GM13976 (cell line): ENCODE measurements around the gene CSF1.

Source experiments
- DNase-seq: peaks from one replicate; pipeline ENCODE4 v3.0.0; 2012; ENCODE audit warnings: low spot score
- in situ Hi-C: fragments of 300-500 bp; cut with MboI; formaldehyde crosslinking; loops from one replicate; pipeline ENCODE4 v1.12.0; 2022; ENCODE audit warnings: low sequenced_read_pairs, mixed read lengths, inconsistent platforms; ENCODE audit not compliant: unreplicated experiment
- TF ChIP-seq, protein P1 (sequence below): IDR thresholded peaks from 2 replicates; pipeline ENCODE4 v1.5.1; 2012; ENCODE audit warnings: borderline replicate concordance, mild to moderate bottlenecking; ENCODE audit not compliant: insufficient read depth; ENCODE audit errors: extremely low read depth, missing control alignments, control extremely low read depth

The CSF1 gene

DNA sequence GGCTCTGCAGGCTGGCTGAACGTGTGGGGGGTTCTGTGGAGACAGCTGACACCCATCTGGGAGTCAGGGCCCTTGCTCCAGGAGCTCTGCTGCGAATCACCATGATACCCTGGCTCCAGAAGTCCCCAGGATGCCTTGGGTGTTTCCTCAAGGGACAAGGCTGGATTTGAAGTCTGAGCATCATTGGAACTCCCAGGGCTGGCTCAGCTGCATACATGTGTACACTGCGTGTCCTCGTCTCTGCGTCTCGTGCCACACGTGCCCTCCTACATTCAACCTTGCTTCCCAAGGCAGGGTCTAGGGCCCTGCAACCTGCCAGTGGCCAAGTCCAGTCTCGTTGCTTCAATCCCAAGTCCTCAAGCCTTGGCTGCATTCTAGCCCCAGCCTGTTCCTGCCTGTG is 11.7 kb downstream of the CSF1 start:
- in situ Hi-C loops = no loop called here
- TF ChIP-seq, protein P1, sequence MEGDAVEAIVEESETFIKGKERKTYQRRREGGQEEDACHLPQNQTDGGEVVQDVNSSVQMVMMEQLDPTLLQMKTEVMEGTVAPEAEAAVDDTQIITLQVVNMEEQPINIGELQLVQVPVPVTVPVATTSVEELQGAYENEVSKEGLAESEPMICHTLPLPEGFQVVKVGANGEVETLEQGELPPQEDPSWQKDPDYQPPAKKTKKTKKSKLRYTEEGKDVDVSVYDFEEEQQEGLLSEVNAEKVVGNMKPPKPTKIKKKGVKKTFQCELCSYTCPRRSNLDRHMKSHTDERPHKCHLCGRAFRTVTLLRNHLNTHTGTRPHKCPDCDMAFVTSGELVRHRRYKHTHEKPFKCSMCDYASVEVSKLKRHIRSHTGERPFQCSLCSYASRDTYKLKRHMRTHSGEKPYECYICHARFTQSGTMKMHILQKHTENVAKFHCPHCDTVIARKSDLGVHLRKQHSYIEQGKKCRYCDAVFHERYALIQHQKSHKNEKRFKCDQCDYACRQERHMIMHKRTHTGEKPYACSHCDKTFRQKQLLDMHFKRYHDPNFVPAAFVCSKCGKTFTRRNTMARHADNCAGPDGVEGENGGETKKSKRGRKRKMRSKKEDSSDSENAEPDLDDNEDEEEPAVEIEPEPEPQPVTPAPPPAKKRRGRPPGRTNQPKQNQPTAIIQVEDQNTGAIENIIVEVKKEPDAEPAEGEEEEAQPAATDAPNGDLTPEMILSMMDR = no peak
- no peak for DNase-seq

DNA sequence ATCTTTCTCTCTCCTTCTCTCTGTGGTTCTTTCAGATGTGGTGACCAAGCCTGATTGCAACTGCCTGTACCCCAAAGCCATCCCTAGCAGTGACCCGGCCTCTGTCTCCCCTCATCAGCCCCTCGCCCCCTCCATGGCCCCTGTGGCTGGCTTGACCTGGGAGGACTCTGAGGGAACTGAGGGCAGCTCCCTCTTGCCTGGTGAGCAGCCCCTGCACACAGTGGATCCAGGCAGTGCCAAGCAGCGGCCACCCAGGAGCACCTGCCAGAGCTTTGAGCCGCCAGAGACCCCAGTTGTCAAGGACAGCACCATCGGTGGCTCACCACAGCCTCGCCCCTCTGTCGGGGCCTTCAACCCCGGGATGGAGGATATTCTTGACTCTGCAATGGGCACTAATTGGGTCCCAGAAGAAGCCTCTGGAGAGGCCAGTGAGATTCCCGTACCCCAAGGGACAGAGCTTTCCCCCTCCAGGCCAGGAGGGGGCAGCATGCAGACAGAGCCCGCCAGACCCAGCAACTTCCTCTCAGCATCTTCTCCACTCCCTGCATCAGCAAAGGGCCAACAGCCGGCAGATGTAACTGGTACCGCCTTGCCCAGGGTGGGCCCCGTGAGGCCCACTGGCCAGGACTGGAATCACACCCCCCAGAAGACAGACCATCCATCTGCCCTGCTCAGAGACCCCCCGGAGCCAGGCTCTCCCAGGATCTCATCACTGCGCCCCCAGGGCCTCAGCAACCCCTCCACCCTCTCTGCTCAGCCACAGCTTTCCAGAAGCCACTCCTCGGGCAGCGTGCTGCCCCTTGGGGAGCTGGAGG is 12.7 kb downstream of the CSF1 start:
- in situ Hi-C loops = no loop called here
- peak; percentile 59 for DNase-seq
- TF ChIP-seq, protein P1 = peak; percentile 35

DNA sequence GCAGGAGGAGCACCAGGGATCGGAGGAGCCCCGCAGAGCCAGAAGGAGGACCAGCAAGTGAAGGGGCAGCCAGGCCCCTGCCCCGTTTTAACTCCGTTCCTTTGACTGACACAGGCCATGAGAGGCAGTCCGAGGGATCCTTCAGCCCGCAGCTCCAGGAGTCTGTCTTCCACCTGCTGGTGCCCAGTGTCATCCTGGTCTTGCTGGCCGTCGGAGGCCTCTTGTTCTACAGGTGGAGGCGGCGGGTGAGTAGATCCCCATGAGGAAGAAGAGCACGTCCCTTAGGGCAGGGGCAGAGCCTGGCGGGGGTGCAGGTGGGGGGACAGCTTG is 13.3 kb downstream of the CSF1 start:
- in situ Hi-C loops = no loop called here
- no peak for DNase-seq
- TF ChIP-seq, protein P1 = no peak

DNA sequence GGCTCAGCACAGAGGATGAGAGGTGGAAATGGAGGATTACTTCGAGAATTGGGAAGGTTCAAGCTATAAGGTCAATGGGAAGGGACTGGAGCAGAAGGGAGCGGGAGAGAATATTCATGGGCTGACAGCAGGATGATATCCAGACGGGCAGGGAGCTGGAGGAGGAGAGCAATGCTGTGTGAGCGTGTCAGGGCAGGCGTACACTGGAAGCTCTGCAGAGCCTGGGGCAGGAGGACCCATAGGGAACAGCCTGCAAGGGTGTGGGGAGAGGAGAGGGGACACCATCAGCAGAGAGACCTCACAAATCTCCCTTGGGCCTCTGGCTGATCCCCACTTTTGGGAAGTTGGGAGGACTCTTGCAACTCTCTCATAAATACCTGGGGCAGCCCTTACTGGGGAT is 13.7 kb downstream of the CSF1 start:
- TF ChIP-seq, protein P1 = no peak
- in situ Hi-C loops = no loop called here
- DNase-seq = no peak

DNA sequence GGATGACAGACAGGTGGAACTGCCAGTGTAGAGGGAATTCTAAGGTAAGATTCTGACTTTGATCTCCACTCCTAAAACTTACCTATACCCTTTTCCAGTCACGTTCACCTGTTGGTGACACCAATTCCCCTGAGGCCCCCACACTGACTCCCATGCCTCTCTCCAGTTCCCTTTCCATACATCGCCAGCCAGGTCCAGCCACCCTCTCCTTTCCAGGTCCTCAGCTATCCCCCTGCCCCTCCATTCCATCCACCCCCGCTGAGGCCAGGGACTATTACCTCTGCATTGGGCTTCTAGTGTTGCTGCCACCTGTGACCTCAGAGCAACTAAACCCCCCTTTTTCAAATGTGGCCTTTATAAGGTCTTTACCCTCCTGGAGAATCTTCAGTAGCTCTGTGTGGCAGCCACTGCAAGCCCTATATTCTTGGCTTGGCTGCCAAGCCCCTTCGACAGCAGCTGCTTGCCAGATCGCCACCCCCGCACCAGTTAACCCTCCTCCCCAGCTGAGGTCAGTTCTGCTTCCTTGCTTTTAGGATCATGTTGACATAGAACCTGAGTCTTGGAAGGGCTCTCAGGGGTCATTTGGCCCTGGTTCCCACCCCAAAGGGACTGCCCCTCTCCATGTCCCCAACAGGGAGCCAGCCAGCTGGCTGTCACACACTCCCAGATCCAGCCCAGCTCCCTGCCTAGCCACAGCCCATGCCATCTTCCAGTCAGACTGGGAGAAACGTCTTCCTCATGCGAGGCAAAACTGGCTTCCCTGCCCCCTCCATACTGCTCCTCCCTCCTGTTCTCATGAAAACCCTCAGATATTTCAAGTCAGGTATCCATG is 14.7 kb downstream of the CSF1 start:
- in situ Hi-C loops = no loop called here
- TF ChIP-seq, protein P1 = no peak
- no peak for DNase-seq

DNA sequence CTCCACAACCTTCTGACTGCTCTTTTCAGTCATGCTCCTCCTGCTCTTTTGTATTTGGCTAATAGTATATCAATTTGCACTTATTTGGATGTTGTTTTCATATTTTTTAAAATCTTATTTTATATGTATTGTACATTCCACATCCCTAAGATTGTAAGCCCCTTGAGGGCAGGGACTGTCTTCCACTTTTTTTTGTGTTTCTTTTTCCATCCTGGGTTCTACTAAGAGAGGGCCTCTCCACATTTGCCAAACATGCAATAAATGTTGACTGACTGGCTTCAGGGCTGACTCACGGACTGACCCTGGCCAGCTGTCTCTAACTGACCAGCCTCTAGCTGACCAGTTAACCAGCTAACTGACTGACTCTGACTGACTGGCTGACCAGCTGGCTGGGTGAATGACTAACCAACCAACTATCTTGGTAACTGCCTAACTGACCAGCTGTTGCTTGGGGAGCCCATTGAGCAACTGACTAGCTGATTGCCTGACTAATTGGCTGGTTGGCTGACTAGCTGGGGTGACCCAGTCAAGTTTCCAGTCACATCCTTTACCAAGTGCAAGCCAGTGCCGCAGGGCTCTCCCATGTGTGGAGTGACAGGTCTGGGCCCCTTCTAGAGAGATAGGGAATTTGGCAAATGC is 16.1 kb downstream of the CSF1 start:
- in situ Hi-C loops = no loop called here
- TF ChIP-seq, protein P1 = no peak
- DNase-seq = no peak
